ENCODE results near the gene SLC9A5.

SLC9A5 gene

DNA sequence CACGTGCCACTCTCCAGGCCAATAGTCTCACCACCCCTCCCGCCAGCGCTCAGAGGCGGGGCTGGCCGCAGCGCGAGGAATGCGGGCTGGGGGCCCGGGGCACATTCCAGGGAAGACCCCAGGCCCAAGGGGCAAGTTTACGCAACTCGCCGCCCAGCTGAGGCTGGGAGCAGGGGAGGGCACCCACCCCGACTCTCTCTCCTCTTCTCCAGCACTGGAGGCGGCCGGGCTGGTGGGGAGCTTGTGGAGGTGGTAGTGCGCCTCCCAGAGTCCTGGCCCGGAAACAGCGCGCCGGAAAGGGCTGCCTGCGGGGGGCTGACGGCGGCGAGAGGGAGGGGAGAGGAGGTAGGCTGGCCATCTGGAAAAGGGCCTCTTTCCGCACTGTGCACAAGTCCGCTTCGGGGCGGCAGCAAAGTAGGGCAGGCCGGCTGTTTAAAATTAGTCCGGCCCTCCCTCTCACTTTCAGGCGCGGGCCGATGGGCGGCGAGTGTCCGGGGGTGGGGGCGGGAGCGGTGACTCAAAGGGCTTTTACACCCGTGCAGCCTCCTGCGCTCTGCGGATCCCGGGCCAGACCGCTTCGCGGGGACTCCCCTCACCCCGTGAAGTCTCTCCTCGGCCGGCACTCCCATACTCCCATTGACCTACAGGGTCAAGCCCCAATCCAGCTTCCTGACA is 2.6 kb upstream of the SLC9A5 start:
- Histone ChIP-seq H3K4me3 (peak overlapping the region; percentile 86), H3K27ac (peak overlapping the region; percentile 59 to 93)
- DNase-seq (ENCODE audit: low spot score), result peak; percentile 88
- TF ChIP-seq, protein P1, sequence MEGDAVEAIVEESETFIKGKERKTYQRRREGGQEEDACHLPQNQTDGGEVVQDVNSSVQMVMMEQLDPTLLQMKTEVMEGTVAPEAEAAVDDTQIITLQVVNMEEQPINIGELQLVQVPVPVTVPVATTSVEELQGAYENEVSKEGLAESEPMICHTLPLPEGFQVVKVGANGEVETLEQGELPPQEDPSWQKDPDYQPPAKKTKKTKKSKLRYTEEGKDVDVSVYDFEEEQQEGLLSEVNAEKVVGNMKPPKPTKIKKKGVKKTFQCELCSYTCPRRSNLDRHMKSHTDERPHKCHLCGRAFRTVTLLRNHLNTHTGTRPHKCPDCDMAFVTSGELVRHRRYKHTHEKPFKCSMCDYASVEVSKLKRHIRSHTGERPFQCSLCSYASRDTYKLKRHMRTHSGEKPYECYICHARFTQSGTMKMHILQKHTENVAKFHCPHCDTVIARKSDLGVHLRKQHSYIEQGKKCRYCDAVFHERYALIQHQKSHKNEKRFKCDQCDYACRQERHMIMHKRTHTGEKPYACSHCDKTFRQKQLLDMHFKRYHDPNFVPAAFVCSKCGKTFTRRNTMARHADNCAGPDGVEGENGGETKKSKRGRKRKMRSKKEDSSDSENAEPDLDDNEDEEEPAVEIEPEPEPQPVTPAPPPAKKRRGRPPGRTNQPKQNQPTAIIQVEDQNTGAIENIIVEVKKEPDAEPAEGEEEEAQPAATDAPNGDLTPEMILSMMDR (IDR thresholded peaks at IDR 0.05), result no peak

DNA sequence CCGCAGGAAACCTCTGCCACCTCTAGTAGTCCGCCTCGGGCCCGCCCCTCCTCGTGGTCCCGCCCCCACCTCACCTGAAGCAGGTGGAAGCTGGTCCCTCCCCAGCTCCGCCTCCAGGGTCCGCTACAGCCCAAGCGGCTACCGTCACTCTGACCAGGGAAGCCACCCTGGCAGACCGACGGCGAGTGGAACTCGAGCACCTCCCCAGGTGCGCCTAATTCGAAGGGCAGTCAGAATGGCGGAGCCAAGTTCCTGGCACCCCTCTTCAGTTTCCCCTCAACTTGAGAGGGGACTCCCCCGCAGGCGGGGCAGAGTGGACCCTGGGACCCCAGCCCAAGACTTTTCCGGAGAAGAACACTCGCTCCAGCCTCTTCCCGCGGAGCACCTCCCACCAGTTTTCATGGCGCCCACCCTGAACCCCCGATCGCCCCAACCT is 2.0 kb upstream of the SLC9A5 start:
- Histone ChIP-seq H3K27ac (peak overlapping the region; percentile 59 to 93), H3K4me3 (peak overlapping the region; percentile 86)
- TF ChIP-seq, protein P1 (IDR thresholded peaks at IDR 0.05), result no peak
- DNase-seq (ENCODE audit: low spot score), result peak; percentile 80

DNA sequence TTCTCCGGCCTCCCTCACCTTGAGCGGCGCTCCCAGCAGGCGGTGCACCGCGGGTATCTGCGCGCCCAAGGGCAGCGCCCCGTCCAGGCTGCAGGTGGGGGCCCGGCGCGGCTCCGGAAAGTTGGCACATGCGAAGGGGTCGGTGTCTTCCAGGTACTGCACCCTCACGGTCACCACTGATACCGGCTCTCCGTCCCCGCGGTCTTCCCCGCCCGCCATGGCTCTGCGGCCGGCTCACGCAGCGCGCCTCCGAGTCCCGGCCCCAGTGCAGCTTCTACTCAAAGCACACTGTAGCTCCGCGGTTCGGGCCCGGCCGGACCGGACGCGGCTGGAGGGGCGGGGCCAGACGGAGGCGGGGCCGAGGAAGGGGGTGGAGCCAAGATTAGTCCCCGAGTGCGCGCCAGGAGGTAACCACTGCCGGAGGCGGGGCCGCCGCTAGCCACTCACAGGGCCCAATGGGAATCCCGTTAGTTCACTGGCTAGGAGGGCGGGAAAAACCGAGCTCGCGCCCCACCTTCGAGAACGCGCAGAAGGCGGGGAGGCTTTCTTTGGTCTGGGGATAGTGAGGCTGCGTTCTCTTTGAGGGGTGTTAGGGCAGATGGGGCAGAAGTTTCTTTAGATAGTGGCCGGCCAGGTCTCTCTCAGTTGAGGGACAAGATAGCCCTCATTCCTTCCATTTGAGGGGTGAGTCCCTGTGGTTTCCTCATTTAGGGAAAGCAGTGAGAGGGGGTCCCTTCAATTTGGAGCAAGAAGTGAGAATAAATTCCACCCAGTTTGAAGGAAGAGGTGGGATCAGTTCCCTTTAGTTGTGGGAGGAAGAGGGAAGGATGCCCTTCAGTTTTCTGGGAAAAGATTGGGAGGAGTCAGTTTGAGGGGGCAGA is 1.3 kb upstream of the SLC9A5 start, which contains the start of gene FHOD1:
TSS of gene FHOD1 (minus strand) at position 290 of the 881 bp plus-strand sequence. CDS start at position 219, 71 bp downstream.
- TF ChIP-seq, protein P1 (IDR thresholded peaks at IDR 0.05), result no peak
- peak; percentile 99 for DNase-seq (ENCODE audit: low spot score)
- H3K4me3 ChIP-seq, result peak within 1 kb of the TSS; percentile 86
- peak within 1 kb of the TSS; percentile 59 to 93 for H3K27ac ChIP-seq

DNA sequence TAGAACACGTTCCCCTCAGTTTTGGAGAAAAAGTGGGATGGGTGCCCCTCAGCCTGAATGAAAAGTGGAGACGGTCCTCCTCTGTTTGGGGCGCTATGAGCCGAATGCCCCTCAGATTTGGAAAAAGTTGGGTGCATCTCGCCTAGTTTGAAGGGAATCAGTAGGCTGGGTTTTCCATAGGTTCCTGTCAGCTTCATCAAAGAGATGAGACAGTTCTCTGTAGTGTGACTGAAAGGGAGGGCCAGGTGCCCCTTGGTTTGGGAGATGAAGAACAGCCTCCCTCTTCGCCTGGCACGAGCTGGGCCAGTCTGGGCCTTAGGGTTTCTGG is 742 bp upstream of the SLC9A5 start:
- TF ChIP-seq, protein P1 (IDR thresholded peaks at IDR 0.05), result no peak
- no peak for DNase-seq (ENCODE audit: low spot score)
- Histone ChIP-seq H3K4me3 (peak overlapping the region; percentile 86), H3K27ac (no peak overlapping the region)

DNA sequence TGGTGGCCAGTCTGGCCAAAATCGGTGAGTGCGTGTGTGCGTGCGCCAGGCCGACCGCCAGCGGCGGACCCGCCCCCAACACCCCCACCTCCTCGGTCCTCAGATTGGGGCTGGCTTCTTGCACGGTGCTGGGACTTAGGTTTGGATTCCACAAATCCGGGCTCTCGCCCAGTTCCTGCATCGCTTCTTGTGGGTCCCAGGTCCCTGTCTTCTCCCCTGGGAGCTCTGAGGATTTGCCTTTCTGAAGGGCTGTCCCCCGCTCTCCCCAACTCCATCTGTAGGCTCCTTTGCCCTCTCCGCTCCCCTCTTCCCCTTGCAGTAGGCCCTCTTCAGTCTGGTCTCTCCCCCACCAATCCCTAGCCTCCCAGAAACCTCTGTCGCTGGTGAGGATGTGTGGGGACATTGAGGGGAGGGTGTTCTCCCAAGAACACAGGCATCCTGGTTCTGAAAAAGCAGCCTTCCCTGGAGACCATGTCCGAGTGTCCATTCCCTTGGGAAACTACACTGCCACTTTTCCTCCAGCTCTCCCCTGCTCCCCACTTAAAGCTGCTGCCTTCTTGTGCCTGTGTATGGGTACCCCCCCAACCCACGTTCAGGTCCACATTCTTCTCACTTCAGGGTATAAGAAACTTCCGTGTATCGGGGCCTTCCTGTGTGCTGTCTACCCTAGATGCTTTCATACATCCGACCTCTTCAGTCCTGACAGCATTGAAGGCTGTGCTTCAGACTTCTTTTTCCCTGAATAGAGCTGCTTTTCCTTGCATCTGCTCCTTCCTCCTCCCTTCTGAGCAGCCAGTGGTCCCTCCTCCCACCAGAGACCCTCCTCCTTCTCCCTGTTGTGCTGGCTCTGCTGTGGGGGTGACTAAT is 632 bp downstream of the SLC9A5 start:
- no peak overlapping the region for H3K27ac ChIP-seq
- peak overlapping the region; percentile 86 for H3K4me3 ChIP-seq
- TF ChIP-seq, protein P1 (IDR thresholded peaks at IDR 0.05), result no peak
- DNase-seq (ENCODE audit: low spot score), result no peak

DNA sequence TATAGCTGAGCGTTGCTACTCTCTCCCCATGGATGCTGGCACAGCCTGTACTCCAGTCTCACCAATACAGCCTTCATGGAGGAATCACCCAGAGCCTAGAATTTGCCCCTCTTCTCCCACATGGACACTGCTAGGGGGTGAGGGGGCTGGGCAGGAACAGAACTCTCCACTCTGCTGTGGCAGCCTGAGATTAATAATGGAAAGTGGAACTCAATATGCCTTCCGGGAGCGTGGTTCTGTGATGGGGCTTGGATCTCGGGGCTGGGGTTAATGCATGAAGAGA is 1.2 kb downstream of the SLC9A5 start:
- TF ChIP-seq, protein P1 (IDR thresholded peaks at IDR 0.05), result no peak
- H3K4me3 ChIP-seq, result no peak overlapping the region
- no peak for DNase-seq (ENCODE audit: low spot score)
- no peak overlapping the region for H3K27ac ChIP-seq

All from coronary artery (tissue), 2 donors.